ENCODE data around the gene NCLN. TPM values are rescaled to one million over a fixed set of nuclear protein-coding genes. Genes with fewer than 3 reads are reported as not detected.
"Not testable (repeated sequence)": the region's sequence is repeated elsewhere in the genome, so short reads cannot be mapped to it uniquely, and the experiment has no call there.

The NCLN gene
- total RNA-seq, 1 donor from 2014 or later: 40.7 TPM

DNA sequence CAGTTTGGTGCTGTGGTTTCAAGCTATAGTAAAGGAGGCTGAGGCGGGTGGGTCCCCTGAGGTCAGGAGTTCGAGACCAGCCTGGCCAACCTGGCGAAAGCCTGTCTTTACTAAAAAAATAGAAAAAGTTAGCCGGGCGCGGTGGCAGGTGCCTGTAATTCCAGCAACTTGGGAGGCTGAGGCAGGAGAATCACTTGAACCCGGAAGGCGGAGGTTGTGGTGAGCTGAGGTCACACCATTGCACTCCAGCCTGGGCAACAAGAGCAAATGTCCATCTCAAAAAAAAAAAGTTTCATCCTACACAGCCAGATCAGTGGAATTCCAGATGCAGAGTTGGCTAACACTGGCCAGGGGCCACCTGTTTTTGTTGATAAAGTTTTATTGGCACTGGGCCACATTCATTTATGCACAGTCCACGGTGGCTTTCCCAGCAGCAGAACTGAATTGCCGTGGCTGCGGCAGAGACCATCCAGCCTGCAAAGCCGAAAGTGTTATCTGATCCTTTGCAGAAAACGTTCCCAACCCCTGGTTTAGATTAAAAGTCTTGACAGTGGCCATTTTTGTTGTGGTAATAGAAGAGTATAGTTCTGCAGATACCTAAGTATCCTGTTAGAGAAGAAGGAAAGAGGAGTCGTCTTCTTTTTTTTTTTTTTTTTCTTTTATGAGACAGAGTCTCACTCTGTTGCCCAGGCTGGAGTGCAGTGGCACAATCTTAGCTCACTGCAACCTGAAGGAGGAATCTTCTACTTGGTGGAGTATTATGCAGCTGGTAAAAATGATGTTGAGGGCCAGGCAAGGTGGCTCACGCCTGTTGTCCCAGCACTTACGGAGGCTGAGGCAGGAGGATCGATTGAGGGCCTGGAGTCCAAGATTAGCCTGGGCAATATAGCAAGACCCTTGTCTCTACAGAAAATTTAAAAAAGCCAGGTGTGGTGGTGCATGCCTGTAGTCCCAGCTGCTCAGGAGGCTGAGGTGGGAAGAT lies 8.7 kb downstream of the NCLN start:
- ATAC-seq: no peak
- no peak for DNase-seq (ENCODE audit: low spot score)

GRCh38 chr19:3196064-3196932 lies 10.6 kb downstream of the NCLN start:
- no peak for ATAC-seq
- DNase-seq (ENCODE audit: low spot score): no peak

GRCh38 chr19:3196933-3197205 lies 11.1 kb downstream of the NCLN start:
- no peak for DNase-seq (ENCODE audit: low spot score)

GRCh38 chr19:3198901-3199700 lies 13.4 kb downstream of the NCLN start:
- ATAC-seq (no peak), DNase-seq (ENCODE audit: low spot score) (no peak)

More at GRCh38 chr19:3196933-3197205, 11.1 kb downstream of the NCLN start:
- no peak for ATAC-seq

- ATAC-seq: no peak
- no peak for DNase-seq (ENCODE audit: low spot score)
These were observed 15.5 kb downstream of the NCLN start for GRCh38 chr19:3201072-3201700.

GRCh38 chr19:3201911-3202310 lies 16.2 kb downstream of the NCLN start:
- no peak for DNase-seq (ENCODE audit: low spot score)
- ATAC-seq: no peak

- DNase-seq (ENCODE audit: low spot score) (no peak), ATAC-seq (no peak)
These were observed 16.6 kb downstream of the NCLN start for GRCh38 chr19:3202346-3202745.

- not testable (repeated sequence) for ATAC-seq; DNase-seq (ENCODE audit: low spot score)
These were observed 17.2 kb downstream of the NCLN start for GRCh38 chr19:3202895-3203294.

GRCh38 chr19:3203805-3204645 lies 18.3 kb downstream of the NCLN start:
- ATAC-seq (no peak), DNase-seq (ENCODE audit: low spot score) (no peak)

- DNase-seq (ENCODE audit: low spot score) (no peak), ATAC-seq (no peak)
These were observed 19.0 kb downstream of the NCLN start for GRCh38 chr19:3204646-3205275.

DNA sequence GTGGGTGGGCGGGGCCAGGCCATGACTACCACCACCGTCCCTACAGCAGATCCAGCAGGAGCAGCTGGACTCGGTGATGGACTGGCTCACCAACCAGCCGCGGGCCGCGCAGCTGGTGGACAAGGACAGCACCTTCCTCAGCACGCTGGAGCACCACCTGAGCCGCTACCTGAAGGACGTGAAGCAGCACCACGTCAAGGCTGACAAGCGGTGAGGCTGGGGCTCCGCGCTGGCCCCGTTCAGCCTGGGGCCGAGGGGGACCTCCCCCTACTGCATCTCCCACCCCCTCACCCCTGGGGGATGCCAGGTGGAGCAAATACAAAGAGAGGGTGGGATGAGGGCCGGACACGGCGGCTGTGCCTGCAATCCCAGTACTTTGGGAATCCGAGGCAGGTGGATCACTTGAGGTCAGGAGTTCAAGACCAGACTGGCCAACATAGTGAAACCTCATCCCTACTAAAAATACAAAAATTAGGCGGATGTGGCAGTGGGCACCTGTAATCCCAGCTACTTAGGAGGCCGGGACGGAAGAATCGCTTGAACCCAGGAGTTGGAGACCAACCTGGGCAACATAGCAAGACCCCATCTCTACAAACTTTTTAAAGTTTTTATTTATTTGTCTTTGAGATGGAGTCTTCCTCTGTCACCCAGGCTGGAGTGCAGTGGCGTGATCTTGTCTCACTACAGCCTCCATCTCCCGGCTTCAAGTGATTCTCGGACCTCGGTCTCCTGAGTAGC lies 20.7 kb downstream of the NCLN start:
- DNase-seq (ENCODE audit: low spot score) (no peak), ATAC-seq (no peak)

DNA sequence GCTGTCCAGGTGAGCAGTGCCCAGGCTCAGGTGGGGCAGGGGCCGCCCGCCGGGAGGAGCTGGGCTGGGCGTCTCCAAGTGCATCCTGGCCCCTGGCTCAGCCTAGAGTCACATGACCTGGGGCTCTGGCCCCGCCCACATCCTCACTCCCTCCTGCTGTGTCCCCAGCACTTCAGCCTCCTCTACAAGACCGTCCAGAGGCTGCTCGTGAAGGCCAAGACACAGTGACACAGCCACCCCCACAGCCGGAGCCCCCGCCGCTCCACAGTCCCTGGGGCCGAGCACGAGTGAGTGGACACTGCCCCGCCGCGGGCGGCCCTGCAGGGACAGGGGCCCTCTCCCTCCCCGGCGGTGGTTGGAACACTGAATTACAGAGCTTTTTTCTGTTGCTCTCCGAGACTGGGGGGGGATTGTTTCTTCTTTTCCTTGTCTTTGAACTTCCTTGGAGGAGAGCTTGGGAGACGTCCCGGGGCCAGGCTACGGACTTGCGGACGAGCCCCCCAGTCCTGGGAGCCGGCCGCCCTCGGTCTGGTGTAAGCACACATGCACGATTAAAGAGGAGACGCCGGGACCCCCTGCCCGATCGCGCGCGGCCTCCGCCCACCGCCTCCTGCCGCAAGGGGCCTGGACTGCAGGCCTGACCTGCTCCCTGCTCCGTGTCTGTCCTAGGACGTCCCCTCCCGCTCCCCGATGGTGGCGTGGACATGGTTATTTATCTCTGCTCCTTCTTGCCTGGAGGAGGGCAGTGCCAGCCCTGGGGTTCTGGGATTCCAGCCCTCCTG lies 21.9 kb downstream of the NCLN start:
- ATAC-seq: no peak
- no peak for DNase-seq (ENCODE audit: low spot score)

DNA sequence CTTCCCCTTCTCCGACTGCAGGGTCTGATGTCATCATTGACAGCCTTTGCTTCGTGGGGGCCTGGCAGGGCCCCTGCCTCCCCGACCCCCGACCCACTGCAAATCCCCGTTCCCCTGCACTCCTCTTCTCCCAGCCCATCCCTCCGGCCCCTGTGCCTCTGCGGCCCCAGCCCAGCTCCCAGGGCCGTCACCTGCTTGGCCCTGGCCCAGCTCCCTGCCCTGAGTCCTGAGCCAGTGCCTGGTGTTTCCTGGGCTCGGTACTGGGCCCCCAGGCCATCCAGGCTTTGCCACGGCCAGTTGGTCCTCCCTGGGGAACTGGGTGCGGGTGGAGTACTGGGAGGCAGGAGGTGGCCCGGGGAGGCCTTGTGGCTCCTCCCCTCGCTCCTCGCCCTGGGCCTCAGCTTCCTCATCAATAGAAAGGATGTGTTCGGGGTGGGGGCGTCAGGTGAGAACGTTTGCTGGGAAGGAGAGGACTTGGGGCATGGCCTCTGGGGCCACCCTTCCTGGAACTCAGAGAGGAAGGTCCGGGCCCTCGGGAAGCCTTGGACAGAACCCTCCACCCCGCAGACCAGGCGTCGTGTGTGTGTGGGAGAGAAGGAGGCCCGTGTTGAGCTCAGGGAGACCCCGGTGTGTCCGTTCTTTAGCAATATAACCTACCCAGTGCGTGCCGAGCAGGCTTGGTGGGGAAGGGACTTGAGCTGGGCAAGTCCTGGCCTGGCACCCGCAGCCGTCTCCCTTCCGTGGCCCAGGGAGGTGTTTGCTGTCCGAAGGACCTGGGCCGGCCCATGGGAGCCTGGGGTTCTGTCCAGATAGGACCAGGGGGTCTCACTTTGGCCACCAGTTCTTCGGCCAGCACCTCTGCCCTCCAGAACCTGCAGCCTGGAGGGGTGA lies 22.8 kb downstream of the NCLN start:
- DNase-seq (ENCODE audit: low spot score): no peak
- no peak for ATAC-seq

GRCh38 chr19:3210347-3211017 lies 24.8 kb downstream of the NCLN start:
- peak; percentile 83 for ATAC-seq
- DNase-seq (ENCODE audit: low spot score): no peak

- ATAC-seq: no peak
These were observed 25.5 kb downstream of the NCLN start for GRCh38 chr19:3211191-3211590.

DNA sequence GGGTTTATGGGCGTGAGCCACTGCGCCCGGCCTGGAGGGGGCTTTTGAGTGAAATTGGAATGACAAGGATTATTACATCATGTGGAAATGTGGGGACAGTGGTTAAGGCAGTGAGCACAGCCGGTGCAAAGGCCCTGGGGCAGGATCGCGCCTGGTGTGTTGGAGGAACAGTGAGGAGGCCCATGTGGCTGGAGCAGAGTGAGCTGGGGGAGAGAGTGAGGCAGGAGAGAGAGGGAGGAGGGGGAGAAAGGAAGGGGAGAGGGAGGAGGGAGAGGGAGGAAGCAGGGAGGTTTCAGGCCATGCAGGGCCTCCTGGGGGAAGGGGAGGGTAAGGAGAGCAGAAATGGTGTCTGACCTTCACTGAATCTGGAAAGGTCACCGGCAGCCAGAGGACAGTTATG lies 27.4 kb downstream of the NCLN start:
- ATAC-seq: no peak
- DNase-seq (ENCODE audit: low spot score): no peak

More at GRCh38 chr19:3211191-3211590, 25.5 kb downstream of the NCLN start:
- DNase-seq (ENCODE audit: low spot score): no peak

Data from left lobe of liver (tissue), 2 donors.